MCF 10A (cell line): ENCODE results near the gene SUMO4. TPM values are rescaled to one million over a fixed set of nuclear protein-coding genes. Genes with fewer than 3 reads are reported as not detected.

ENCODE experiments used
- BruUV-seq: library from RNA; stranded (reverse); fragments of 400-500 nt; replicated peaks from 2 replicates; lab custom pipeline; 2021; lab: Mats Ljungman, UMichigan
- CTCF ChIA-PET: fragments of 300-600 bp; sonication (Branson Sonifier 250); formaldehyde crosslinking; extraction: SDS; loops from one replicate; lab custom pipeline; 2021; ENCODE audit warnings: antibody characterized with exemption, inconsistent platforms; lab: Yijun Ruan, JAX
- POLR2A ChIA-PET: fragments of 300-600, 350-650 bp; sonication (Branson Sonifier 250); formaldehyde crosslinking; extraction: SDS; loops from one replicate; lab custom pipeline; 2020; ENCODE audit warnings: antibody characterized with exemption, inconsistent platforms; lab: Yijun Ruan, JAX
- DNase-seq: peaks from one replicate; pipeline ENCODE4 v3.0.0-alpha.2; 2018; ENCODE audit not compliant: unreplicated experiment
- H3K27ac Mint-ChIP-seq: one replicate; pipeline ENCODE4 v1.8.0; 2022; ENCODE audit warnings: mild to moderate bottlenecking, low read depth, mixed read lengths; ENCODE audit not compliant: unreplicated experiment
- H3K27me3 Mint-ChIP-seq: one replicate; pipeline ENCODE4 v1.8.0; 2022; ENCODE audit warnings: mixed read lengths; ENCODE audit not compliant: insufficient read depth, unreplicated experiment
- H3K36me3 Mint-ChIP-seq: one replicate; pipeline ENCODE4 v1.8.0; 2022; ENCODE audit warnings: mild to moderate bottlenecking, moderate library complexity, mixed read lengths; ENCODE audit not compliant: insufficient read depth, unreplicated experiment
- H3K4me1 Mint-ChIP-seq: one replicate; pipeline ENCODE4 v1.8.0; 2022; ENCODE audit warnings: mixed read lengths; ENCODE audit not compliant: insufficient read depth, unreplicated experiment
- H3K4me3 Mint-ChIP-seq: one replicate; pipeline ENCODE4 v1.8.0; 2022; ENCODE audit warnings: mild to moderate bottlenecking, moderate library complexity, mixed read lengths; ENCODE audit not compliant: unreplicated experiment
- H3K9me3 Mint-ChIP-seq: one replicate; pipeline ENCODE4 v1.8.0; 2022; ENCODE audit warnings: mixed read lengths; ENCODE audit not compliant: unreplicated experiment
- intact Hi-C: fragments of 100-400 bp; cut with micrococcal nuclease; formaldehyde crosslinking; loops from 2 replicates; pipeline ENCODE4 v1.14.1; 2022
- total RNA-seq: library from RNA; stranded (reverse); gene quantifications from 2 replicates; pipeline ENCODE4 v1.2.3, GENCODE V29; 2022
- TF ChIP-seq, protein P1 (sequence below): fragments of 200-600 bp; IDR thresholded peaks from one replicate; pipeline ENCODE4 v1.8.0; 2022; ENCODE audit warnings: antibody characterized with exemption, mild to moderate bottlenecking; ENCODE audit not compliant: unreplicated experiment

SUMO4 gene
- total RNA-seq, 1 experiment from 2014 or later = 2.1 TPM

DNA sequence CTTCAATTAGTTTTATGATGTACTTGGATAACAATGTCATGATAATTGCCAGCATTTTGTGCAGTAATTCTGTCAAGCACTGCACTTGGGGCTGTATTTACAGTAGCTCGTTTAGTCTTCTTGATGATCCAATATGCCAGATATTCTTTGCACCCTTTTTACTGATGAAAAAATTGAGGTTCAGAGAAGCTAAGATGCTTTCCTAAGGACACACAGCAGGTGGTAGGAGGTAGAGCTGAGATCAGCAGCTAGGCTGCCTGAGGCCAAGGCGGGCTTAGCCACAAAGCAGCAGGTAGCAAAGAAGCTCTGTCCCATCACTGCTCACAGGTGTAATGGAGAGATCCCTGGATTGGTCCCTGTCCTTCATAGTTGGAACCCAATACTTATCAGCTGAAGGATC is 33.3 kb downstream of the SUMO4 start:
- Mint-ChIP-seq H3K27me3 (no peaks in the 10 kb centered on the region), H3K27ac (no peak overlapping the region), H3K4me3 (no peak overlapping the region), H3K4me1 (peaks cover 4% of the 10 kb centered on the region), H3K9me3 (no peaks in the 10 kb centered on the region), H3K36me3 (no peaks in the 10 kb centered on the region)
- intact Hi-C loops = loop anchor here (2.0 to 10.0 kb wide), 3 partner anchors 241 to 855 kb away; partner anchors contain the start of gene UST
- DNase-seq = no peak
- BruUV-seq = no TSS peak
- TF ChIP-seq, protein P1, sequence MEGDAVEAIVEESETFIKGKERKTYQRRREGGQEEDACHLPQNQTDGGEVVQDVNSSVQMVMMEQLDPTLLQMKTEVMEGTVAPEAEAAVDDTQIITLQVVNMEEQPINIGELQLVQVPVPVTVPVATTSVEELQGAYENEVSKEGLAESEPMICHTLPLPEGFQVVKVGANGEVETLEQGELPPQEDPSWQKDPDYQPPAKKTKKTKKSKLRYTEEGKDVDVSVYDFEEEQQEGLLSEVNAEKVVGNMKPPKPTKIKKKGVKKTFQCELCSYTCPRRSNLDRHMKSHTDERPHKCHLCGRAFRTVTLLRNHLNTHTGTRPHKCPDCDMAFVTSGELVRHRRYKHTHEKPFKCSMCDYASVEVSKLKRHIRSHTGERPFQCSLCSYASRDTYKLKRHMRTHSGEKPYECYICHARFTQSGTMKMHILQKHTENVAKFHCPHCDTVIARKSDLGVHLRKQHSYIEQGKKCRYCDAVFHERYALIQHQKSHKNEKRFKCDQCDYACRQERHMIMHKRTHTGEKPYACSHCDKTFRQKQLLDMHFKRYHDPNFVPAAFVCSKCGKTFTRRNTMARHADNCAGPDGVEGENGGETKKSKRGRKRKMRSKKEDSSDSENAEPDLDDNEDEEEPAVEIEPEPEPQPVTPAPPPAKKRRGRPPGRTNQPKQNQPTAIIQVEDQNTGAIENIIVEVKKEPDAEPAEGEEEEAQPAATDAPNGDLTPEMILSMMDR = no peak
- CTCF ChIA-PET = interaction anchor here (0.6 to 4.4 kb wide), 14 partner anchors 9 to 871 kb away, joined by 3 to 74 read pairs (median 4); no protein-coding TSS in a partner anchor
- POLR2A ChIA-PET = interaction anchor here (0.9 to 1.7 kb wide), 3 partner anchors 84 to 402 kb away, joined by 3 to 6 read pairs (median 4); no protein-coding TSS in a partner anchor

DNA sequence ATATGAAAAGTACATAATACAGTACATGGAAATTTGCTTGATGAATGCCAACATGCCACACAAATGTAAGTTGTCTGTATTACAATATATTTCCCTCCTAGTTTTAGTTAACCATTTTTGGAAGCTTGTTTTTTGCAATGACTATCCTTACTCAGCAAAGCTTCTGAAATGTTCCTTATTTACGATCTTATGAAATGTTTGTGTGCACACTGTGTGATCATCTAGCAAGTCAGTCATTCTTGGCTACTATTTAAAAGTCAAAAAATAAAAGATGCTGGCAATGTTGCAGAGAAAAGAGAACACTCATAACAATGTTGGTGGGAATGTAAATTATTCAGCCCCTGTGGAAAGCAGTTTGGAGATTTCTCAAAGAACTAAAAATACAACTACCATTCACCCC is 33.8 kb downstream of the SUMO4 start:
- no peaks in the 10 kb centered on the region for H3K27me3 Mint-ChIP-seq
- CTCF ChIA-PET = interaction anchor here (0.6 to 4.4 kb wide), 14 partner anchors 10 to 407 kb away, joined by 3 to 74 read pairs (median 4); no protein-coding TSS in a partner anchor

DNA sequence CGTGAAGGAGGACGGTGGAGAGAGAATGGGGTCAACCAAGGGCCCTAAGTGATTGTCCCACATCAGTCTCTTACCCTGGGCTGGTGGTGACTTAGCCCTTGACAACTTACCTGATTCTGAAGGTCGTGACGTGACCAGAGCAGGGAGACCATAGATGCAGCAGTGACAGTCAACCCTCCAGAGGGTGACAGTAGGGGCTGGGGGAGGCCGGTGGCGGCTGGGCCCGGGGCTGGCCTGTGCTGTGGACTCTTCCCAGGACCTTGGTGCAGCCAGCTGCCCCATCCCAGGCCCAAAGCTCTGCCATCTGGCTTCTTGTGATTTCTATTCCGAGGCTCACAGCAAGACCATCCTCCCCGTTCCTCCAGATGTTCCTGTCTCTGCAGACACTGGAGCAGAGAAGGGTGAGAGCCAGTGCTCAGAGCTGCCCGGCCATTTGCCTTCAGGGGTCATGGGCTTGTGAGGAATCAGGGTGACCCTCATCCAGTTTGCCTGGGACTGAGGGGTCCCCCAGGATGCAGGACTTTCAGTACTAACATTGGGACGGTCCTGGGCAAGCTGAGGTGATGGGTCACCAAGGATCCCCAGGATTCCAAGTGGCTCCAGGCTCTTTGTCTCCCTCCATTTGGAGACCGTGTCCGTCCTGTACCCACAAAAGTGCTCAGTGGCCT is 36.0 kb downstream of the SUMO4 start:
- Mint-ChIP-seq H3K27ac (no peak overlapping the region), H3K27me3 (no peaks in the 10 kb centered on the region), H3K36me3 (no peaks in the 10 kb centered on the region), H3K4me1 (peaks cover 4% of the 10 kb centered on the region), H3K9me3 (no peaks in the 10 kb centered on the region), H3K4me3 (no peak overlapping the region)
- ChIA-PET POLR2A (no interaction called here), CTCF (no interaction called here)
- TF ChIP-seq, protein P1 = no peak
- no peak for DNase-seq
- no TSS peak for BruUV-seq
- intact Hi-C loops = loop anchor here (10.0 kb wide), 1 partner anchor 691 kb away; the partner anchor contains the start of gene UST

More for the DNA sequence above, 33.8 kb downstream of the SUMO4 start:
- no TSS peak for BruUV-seq
- TF ChIP-seq, protein P1 = no peak
- Mint-ChIP-seq H3K4me3 (no peak overlapping the region), H3K27ac (no peak overlapping the region), H3K4me1 (peaks cover 4% of the 10 kb centered on the region), H3K9me3 (no peaks in the 10 kb centered on the region), H3K36me3 (no peaks in the 10 kb centered on the region)
- POLR2A ChIA-PET = interaction anchor here (0.7 to 1.7 kb wide), 6 partner anchors 84 to 1530 kb away, joined by 3 to 7 read pairs (median 4); no protein-coding TSS in a partner anchor
- intact Hi-C loops = loop anchor here (2.0 to 10.0 kb wide), 3 partner anchors 242 to 855 kb away; partner anchors contain the start of gene UST
- DNase-seq = no peak

DNA sequence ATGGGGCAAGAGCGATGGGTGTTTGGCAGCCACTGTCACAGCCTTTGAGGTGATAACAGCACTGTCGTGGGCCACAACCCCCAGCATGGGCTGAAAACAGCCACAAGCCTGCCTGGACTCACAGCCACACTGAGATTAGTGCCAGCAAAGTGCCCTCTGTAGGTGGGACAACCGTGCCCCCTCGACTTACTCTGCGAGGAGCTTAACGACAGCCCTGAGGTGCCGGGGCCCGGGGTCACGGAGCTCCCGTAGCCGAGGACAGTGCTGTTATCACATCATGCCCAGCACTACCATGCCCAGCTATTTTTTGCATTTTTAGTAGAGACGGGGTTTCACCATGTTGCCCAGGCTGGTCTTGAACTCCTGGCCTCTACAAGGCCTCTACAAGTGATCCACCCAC is 36.6 kb downstream of the SUMO4 start:
- H3K27me3 Mint-ChIP-seq = no peaks in the 10 kb centered on the region
- TF ChIP-seq, protein P1 = no peak
- H3K9me3 Mint-ChIP-seq = no peaks in the 10 kb centered on the region
- no peak overlapping the region for H3K27ac Mint-ChIP-seq
- no TSS peak for BruUV-seq
- intact Hi-C loops = loop anchor here (10.0 kb wide), 1 partner anchor 692 kb away; the partner anchor contains the start of gene UST
- POLR2A ChIA-PET = no interaction called here
- CTCF ChIA-PET = interaction anchor here (0.6 kb wide), 1 partner anchor 891 kb away, joined by 3 read pairs; no protein-coding TSS in a partner anchor
- DNase-seq = no peak
- no peak overlapping the region for H3K4me3 Mint-ChIP-seq
- H3K36me3 Mint-ChIP-seq = no peaks in the 10 kb centered on the region
- H3K4me1 Mint-ChIP-seq = peaks cover 4% of the 10 kb centered on the region
